SK-N-SH treated with all-trans-retinoic acid at 6 μM for 48 hours (cell line): Measurements from ENCODE around the gene TTC29.

Experiments
- ATAC-seq: fragments of 200-7000 bp; cut with Tn5 transposase; 3 replicates; pipeline ENCODE4 v1.9.1; 2020; ENCODE audit warnings: mild to moderate bottlenecking, moderate library complexity
- ARNTL ChIP-seq: fragments of 450-650 bp; formaldehyde crosslinking; IDR thresholded peaks from 2 replicates; pipeline ENCODE4 v1.5.0; 2020; ENCODE audit warnings: low read depth, mild to moderate bottlenecking, moderate library complexity, borderline replicate concordance
- BACH2 ChIP-seq: fragments of 250-450 bp; sonication (Bioruptor Pico); IDR thresholded peaks from 2 replicates; pipeline ENCODE4 v1.9.0; 2021; ENCODE audit warnings: mild to moderate bottlenecking, borderline replicate concordance
- CREB5 ChIP-seq: fragments of 250-450 bp; sonication (Bioruptor Pico); IDR thresholded peaks from 2 replicates; pipeline ENCODE4 v1.5.1; 2020; ENCODE audit warnings: low read depth, mild to moderate bottlenecking, moderate library complexity
- CSDC2 ChIP-seq: fragments of 250-450 bp; sonication (Bioruptor Pico); IDR thresholded peaks from 2 replicates; pipeline ENCODE4 v1.5.0; 2020; ENCODE audit warnings: mild to moderate bottlenecking, moderate library complexity
- CSRNP3 ChIP-seq: fragments of 250-450 bp; sonication (Bioruptor Pico); IDR thresholded peaks from 2 replicates; pipeline ENCODE4 v1.5.1; 2021; ENCODE audit warnings: mild to moderate bottlenecking, moderate library complexity
- ESRRG ChIP-seq: fragments of 250-450 bp; sonication (Bioruptor Pico); IDR thresholded peaks from 2 replicates; pipeline ENCODE4 v1.6.1; 2021; ENCODE audit warnings: mild to moderate bottlenecking
- GLIS3 ChIP-seq: fragments of 250-450 bp; sonication (Bioruptor Pico); IDR thresholded peaks from 2 replicates; pipeline ENCODE4 v1.5.0; 2020; ENCODE audit warnings: mild to moderate bottlenecking, moderate library complexity
- ISL1 ChIP-seq: fragments of 250-450 bp; sonication (Bioruptor Pico); IDR thresholded peaks from 2 replicates; pipeline ENCODE4 v2.1.2; 2022; ENCODE audit warnings: mild to moderate bottlenecking, moderate library complexity
- OSR1 ChIP-seq: fragments of 250-450 bp; sonication (Bioruptor Pico); IDR thresholded peaks from 2 replicates; pipeline ENCODE4 v1.8.0; 2022; ENCODE audit warnings: moderate library complexity, mild to moderate bottlenecking, inconsistent platforms
- PATZ1 ChIP-seq: fragments of 250-450 bp; sonication (Bioruptor Pico); IDR thresholded peaks from 2 replicates; pipeline ENCODE4 v1.8.0; 2020; ENCODE audit warnings: mild to moderate bottlenecking, moderate library complexity, borderline replicate concordance
- POU6F1 ChIP-seq: fragments of 250-450 bp; sonication (Bioruptor Pico); IDR thresholded peaks from 2 replicates; pipeline ENCODE4 v1.8.0; 2021; ENCODE audit warnings: low read depth, mild to moderate bottlenecking, moderate library complexity, borderline replicate concordance
- PPARA ChIP-seq: fragments of 250-450 bp; sonication (Bioruptor Pico); IDR thresholded peaks from 2 replicates; pipeline ENCODE4 v1.5.0; 2020; ENCODE audit warnings: mild to moderate bottlenecking, borderline replicate concordance
- RARB ChIP-seq: fragments of 250-450 bp; sonication (Bioruptor Pico); IDR thresholded peaks from 2 replicates; pipeline ENCODE4 v1.8.0; 2021; ENCODE audit warnings: mild to moderate bottlenecking, moderate library complexity
- SNAI2 ChIP-seq: fragments of 250-450 bp; sonication (Bioruptor Pico); IDR thresholded peaks from 2 replicates; pipeline ENCODE4 v1.5.0; 2020; ENCODE audit warnings: mild to moderate bottlenecking, moderate library complexity
- TCF4 ChIP-seq: fragments of 250-450 bp; sonication (Bioruptor Pico); IDR thresholded peaks from 2 replicates; pipeline ENCODE4 v1.8.0; 2021; ENCODE audit warnings: mild to moderate bottlenecking, moderate library complexity, borderline replicate concordance
- TOX ChIP-seq: fragments of 250-450 bp; sonication (Bioruptor Pico); IDR thresholded peaks from 2 replicates; pipeline ENCODE4 v1.8.0; 2021; ENCODE audit warnings: mild to moderate bottlenecking, moderate library complexity, borderline replicate concordance
- TSHZ2 ChIP-seq: fragments of 250-450 bp; sonication (Bioruptor Pico); IDR thresholded peaks from 2 replicates; pipeline ENCODE4 v1.5.0; 2020; ENCODE audit warnings: mild to moderate bottlenecking, moderate library complexity
- ZC3H10 ChIP-seq: fragments of 250-450 bp; sonication (Bioruptor Pico); IDR thresholded peaks from 2 replicates; pipeline ENCODE4 v1.5.1; 2021; ENCODE audit warnings: mild to moderate bottlenecking, moderate library complexity
- ZFP3 ChIP-seq: fragments of 250-450 bp; sonication (Bioruptor Pico); IDR thresholded peaks from 2 replicates; pipeline ENCODE4 v1.5.0; 2020; ENCODE audit warnings: mild to moderate bottlenecking, moderate library complexity
- ZFP30 ChIP-seq: fragments of 450-650 bp; formaldehyde crosslinking; IDR thresholded peaks from 2 replicates; pipeline ENCODE4 v1.5.0; 2022; ENCODE audit warnings: mild to moderate bottlenecking, moderate library complexity
- ZNF565 ChIP-seq: fragments of 450-650 bp; formaldehyde crosslinking; conservative IDR thresholded peaks from 2 replicates; pipeline ENCODE4 v1.5.0; 2020; ENCODE audit warnings: low read depth, mild to moderate bottlenecking, moderate library complexity
- ZNF70 ChIP-seq: fragments of 450-650 bp; formaldehyde crosslinking; IDR thresholded peaks from 2 replicates; pipeline ENCODE4 v1.5.0; 2020; ENCODE audit warnings: mild to moderate bottlenecking, moderate library complexity
- ZNF8 ChIP-seq: fragments of 450-650 bp; formaldehyde crosslinking; IDR thresholded peaks from 2 replicates; pipeline ENCODE4 v1.5.0; 2020; ENCODE audit warnings: mild to moderate bottlenecking, moderate library complexity

TTC29 gene

GRCh38 chr4:146795711-146796110, 150.0 kb downstream of the TTC29 start:
- ATAC-seq = no peak
- TF ChIP-seq OSR1 (CRISPR knock-in tag) (no peak), TOX (CRISPR knock-in tag) (no peak), TCF4 (no peak), ZNF565 (no peak), TSHZ2 (no peak), ESRRG (no peak), CSDC2 (no peak), CSRNP3 (no peak), BACH2 (no peak), CREB5 (CRISPR knock-in tag) (no peak), ISL1 (CRISPR knock-in tag) (no peak), POU6F1 (CRISPR knock-in tag) (no peak), ARNTL (no peak), ZC3H10 (no peak), PPARA (CRISPR knock-in tag) (no peak), SNAI2 (CRISPR knock-in tag) (no peak), ZFP30 (CRISPR knock-in tag) (no peak)

- ATAC-seq = no peak
- TF ChIP-seq PPARA (CRISPR knock-in tag) = no peak
- TF ChIP-seq RARB (CRISPR knock-in tag) = no peak
- TF ChIP-seq ISL1 (CRISPR knock-in tag) = no peak
- TF ChIP-seq TCF4 = no peak
- TF ChIP-seq ZFP30 (CRISPR knock-in tag) = no peak
- TF ChIP-seq ZNF8 (CRISPR knock-in tag) = no peak
- TF ChIP-seq TOX (CRISPR knock-in tag) = no peak
- no peak for TF ChIP-seq GLIS3 (CRISPR knock-in tag)
- no peak for TF ChIP-seq PATZ1 (CRISPR knock-in tag)
- no peak for TF ChIP-seq ZNF70
- no peak for TF ChIP-seq SNAI2 (CRISPR knock-in tag)
- no peak for TF ChIP-seq CSRNP3
- TF ChIP-seq ZC3H10 = no peak
- TF ChIP-seq ARNTL = no peak
- no peak for TF ChIP-seq ESRRG
- no peak for TF ChIP-seq POU6F1 (CRISPR knock-in tag)
- TF ChIP-seq TSHZ2 = no peak
- no peak for TF ChIP-seq BACH2
- TF ChIP-seq ZFP3 = no peak
- no peak for TF ChIP-seq ZNF565
Observed at GRCh38 chr4:146793727-146794126, 151.9 kb downstream of the TTC29 start.
